Hematopoietic multipotent progenitor cell treated with erythropoietin and hydrocortisone succinate and interleukin-3 and kit ligand, for 17 days (in vitro differentiated cells): Measurements from ENCODE around the gene HSPA1L.
"Not testable (repeated sequence)": the region's sequence is repeated elsewhere in the genome, so short reads cannot be mapped to it uniquely, and the experiment has no call there.

Source experiments
- DNase-seq: peaks from one replicate; pipeline ENCODE4 v3.0.0-alpha.2; 2015; ENCODE audit warnings: low spot score

Gene HSPA1L

DNA sequence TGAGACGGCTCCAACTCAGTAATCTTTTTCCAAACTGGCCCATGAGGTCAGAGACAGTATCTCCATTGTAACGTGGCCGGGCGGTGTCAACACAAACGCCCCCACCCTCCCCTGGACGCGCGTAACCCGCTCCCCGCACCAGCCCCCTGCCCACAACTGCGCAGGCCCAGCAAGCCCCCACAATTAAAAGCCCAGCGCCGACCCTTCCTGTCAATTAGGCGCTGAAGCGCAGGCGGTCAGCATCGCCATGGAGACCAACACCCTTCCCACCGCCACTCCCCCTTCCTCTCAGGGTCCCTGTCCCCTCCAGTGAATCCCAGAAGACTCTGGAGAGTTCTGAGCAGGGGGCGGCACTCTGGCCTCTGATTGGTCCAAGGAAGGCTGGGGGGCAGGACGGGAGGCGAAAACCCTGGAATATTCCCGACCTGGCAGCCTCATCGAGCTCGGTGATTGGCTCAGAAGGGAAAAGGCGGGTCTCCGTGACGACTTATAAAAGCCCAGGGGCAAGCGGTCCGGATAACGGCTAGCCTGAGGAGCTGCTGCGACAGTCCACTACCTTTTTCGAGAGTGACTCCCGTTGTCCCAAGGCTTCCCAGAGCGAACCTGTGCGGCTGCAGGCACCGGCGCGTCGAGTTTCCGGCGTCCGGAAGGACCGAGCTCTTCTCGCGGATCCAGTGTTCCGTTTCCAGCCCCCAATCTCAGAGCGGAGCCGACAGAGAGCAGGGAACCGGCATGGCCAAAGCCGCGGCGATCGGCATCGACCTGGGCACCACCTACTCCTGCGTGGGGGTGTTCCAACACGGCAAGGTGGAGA, at the start of gene HSPA1L, which contains the start of gene HSPA1A:
TSS of gene HSPA1L (minus strand) at position 259 of the 814 bp plus-strand sequence. CDS start 3,311 bp downstream, outside the sequence.
TSS of gene HSPA1A (plus strand) at position 519 of the 814 bp plus-strand sequence. CDS start at position 733, 214 bp downstream.
- peak; percentile 90 for DNase-seq

DNA sequence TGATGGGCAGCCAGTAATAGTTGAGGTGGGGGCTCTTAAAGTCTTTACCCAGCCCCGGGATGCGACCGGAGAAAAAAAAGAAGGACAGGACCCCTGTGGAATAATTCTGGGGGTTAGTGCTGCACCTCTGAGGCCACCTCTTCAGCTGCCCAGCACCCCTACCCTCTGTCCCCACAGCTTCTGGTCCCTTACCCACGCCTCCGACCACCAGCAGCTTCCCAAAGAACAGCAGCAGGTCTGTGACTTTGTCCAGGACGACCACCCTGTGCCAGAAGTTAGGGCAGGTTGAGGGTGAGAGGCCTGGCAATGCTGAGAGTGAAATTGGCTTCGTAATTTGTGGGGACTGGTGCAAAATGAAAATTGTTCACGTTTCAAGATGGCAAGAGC, 49.7 kb upstream of the HSPA1L start:
- DNase-seq: no peak

DNA sequence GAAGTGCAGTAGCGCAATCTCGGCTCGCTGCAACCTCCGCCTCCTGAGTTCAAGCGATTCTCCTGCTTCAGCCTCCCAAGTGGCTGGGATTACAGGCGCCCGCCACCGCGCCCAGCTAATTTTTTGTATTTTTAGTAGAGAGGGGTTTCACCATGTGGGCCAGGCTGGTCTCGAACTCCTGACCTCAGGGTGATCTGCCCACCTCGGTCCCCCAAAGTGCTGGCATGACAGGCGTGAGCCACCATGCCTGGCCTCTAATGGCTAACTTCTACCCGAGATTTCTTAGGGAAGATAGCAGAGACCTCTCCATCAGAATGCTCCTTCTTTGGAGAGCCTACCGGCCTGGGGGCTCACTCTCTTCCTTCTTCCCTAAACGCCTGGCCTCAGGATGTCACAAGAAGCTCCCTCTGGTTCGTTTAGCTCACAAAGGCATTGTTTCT, 49.1 kb upstream of the HSPA1L start:
- DNase-seq: not testable (repeated sequence)

DNA sequence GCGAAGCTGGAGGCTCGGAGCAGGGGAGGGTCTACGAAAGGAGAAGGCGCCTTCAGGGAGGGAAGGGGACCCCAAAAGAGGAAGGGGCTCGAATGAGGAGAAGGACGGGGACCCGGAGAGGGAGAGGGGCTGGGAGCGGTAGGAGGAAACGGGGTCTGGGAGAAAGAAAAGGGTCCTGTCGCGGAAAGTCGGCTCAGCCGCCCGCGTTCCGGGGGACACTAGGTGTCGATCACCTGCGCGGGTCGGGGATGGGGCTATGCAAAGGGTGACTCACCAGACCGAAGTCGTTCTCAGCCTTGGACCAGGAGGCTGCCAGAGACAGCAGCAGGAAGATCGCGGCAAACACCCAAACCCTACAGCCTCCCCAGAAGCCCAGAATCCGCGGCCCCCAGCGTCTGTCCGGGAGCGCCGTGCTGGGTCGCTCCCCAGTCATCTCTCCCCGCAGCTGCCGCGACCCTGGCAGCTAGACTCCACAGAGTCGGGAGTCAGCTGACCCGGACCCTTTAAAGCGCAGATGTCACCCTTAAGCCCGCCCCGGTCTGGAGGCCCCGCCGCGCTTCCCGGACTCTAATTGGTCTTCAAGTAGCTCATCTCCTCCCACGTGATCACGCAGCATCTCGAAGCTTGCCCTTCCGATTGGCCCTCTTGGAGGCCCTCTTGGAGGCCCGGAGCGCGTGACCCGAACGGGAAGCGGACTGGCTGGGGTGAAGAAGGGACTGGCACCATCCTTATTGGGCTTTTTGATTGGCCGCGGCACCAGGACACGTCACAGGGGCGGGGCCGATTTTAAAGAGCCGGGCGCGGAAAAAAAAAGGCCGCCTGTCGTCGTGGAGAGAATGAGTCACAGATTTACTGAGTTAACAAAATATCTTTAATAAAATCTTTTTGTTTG, 47.5 kb upstream of the HSPA1L start, which contains the start of gene NEU1:
TSS of gene NEU1 (minus strand) at position 478 of the 892 bp plus-strand sequence. CDS start at position 433, 45 bp downstream.
- peak; percentile 100 for DNase-seq

DNA sequence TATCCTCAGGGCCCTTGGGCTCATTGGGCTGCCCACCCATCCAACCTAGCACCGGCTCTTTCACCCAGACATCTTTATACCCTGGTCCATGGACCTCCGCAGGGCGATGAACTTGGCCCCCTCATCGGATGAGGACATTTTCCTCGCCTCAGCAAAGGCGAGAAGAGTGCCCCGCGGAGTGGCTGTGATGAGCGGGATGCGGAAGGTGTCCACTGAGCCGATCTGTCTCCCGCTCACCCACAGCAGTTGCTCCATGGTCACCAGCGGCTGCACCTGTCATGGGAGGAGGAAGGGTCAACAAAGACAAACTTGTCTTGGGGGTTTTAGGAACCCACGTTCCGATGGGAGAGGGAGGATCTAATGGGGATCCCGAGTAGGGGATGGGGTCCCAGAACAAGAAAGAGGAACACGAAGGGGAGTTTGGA, 46.8 kb upstream of the HSPA1L start:
- DNase-seq: no peak

DNA sequence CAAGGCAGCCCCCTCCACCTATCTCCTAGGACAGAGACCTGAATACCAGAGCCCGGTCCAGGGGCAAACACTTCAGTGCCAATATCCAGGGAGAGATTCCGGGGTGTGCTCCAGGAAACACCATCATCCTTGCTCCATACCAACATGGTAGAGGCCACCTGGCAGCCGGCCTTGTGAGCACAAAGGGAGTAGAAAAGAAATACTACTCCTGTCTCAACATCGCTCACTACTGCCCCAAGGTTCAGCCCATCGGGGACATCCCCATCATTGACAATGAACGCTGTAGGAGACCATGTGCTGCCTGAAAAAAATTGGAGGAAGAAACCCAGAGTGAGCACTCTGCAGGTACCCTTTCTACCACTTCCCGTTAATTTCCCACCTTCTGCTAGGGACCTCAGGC, 46.1 kb upstream of the HSPA1L start:
- no peak for DNase-seq

DNA sequence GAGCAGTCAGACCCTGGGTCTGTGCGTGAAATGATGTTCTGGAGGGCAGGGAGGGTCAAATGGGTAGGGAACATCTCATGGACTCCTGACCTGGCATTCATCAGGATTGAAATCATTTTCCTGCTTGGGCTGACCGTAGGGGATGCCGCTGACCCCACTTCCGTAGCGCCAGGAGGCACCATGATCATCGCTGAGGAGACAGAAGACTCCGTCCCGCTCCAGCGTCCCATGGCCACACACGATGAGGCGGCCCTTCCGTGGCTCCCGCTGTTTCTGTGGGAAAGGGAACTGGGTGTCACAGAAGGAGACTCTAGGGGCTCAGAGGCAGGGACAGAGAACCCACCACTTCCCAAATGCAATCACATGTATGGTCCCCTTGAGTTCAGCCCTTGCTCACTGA, 45.3 kb upstream of the HSPA1L start:
- DNase-seq: no peak

DNA sequence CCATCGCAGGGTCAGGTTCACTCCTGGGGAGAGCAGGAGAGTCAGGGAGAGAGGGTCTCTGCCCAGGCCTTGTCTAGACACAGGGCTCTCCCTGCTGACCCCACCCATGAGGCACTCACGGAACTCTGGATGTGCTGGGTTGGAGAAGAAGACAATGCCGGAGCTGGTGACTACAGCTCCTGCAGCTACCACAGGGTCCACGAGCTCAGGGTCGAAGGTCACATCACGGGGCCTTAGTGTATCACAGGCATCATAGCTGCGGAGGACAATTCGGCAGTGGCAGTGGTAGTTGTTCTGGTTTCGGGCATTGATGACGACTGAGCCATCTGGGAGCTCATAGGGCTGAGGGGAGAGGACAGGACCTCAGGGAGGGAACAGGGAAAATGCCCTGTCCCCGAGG, 44.8 kb upstream of the HSPA1L start:
- DNase-seq: no peak

DNA sequence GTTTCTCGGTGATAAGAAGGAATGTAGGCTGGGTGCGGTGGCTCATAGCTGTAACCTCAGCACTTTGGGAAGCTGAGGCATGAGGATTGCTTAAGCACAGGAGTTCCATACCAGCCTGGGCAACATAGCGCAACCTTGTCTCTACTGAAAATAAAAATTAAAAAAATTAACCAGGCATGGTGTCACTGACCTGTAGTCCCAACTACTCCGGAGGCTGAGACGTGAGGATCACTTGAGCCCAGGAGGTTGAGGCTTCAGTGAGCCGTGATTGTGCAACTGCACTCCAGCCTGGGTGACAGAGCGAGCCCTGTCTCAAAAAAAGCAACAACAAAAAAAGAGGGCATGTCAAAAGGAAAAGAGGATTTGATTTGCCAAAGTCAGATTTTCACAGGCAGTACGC, 43.6 kb upstream of the HSPA1L start:
- no peak for DNase-seq

DNA sequence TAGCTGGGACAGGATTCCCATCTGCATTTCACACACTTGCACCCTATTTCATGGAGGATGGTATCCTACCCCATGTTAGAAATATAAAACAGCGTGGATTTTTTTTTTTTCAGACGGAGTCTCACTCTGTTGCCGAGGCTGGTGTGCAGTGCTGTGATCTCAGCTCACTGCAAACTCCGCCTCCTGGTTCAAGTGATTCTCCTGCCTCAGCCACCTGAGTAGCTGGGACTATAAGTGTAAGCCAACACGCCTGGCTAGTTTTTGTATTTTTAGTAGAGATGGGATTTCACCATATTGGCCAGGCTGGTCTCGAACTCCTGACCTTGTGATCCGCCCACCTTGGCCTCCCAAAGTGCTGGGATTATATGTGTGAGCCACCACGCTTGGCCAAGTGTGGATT, 42.7 kb upstream of the HSPA1L start:
- DNase-seq: not testable (repeated sequence)

DNA sequence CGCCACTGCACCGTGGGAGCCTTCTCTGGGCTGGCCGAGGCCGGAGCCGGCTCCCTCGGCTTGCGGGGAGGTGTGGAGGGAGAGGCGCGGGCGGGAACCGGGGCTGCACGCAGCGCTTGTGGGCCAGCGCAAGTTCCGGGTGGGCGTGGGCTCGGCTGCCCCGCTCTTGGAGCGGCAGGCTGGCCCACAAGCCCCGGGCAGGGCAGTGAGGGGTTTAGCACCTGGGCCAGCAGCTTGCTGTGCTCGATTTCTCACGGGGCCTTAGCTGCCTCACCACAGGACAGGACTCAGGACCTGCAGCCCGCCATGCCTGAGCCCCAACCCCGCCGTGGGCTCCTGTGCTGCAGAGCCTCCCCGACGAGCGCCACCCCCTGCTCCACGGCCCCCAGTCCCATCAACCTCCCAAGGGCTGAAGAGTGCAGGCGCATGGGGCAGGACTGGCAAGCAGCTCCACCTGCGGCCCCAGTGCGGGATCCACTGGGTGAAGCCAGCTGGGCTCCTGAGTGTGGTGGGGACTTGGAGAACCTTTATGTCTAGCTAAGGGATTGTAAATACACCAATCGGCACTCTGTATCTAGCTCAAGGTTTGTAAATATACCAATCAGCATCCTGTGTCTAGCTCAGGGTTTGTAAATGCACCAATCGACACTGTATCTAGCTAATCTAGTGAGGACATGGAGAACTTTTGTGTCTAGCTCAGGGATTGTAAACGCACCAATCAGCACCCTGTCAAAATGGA, 37.1 kb upstream of the HSPA1L start:
- DNase-seq: not testable (repeated sequence)

DNA sequence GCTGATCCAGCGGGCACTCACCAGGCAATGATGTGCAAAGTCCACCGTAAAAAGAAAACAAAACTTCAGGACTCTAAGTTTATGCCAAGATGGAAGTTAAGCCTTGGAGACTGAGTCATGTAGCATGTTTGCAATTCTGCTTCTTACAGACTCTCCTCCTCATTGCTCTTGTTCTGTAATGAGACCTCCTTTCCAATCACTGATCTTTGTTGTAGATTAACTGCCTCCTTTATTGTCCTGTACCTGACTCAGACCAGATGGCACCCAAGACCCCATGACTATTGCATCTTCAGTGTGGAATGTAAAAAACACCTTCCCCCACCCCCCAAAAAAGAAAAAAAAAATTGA, 36.4 kb upstream of the HSPA1L start:
- no peak for DNase-seq

DNA sequence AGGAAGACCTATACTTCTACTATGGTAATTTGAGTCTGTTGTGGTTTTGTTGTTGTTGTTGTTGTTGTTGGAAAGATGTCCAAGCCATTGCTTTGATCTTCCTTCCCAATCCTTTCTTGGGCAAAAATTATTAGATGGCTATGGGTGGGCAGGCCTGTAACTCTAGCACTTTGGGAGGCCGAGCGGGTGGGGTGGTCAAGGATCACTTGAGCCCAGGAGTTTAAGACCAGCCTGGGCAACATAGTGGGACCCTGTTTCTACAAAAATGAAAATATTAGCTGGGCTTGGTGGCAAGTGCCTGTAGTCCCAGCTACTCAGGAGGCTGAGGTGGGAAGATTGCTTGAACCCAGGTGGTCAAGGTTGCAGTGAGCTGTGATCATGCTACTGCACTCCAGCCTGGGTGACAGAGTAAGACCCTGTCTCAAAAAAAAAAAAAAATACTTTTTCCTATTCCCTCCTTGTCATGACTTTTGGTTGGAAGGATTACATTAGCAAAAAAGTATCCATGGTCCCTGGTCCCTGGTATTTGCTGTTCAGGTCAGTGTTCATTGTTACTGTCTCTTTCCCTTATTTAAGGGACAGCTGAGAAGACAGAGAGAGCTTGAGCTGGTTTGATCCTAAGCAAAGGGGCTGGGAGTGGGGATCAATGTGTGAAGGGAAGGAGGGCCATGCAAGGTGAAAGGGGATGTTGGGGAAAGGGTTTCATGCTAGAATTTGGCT, 35.8 kb upstream of the HSPA1L start:
- no peak for DNase-seq

DNA sequence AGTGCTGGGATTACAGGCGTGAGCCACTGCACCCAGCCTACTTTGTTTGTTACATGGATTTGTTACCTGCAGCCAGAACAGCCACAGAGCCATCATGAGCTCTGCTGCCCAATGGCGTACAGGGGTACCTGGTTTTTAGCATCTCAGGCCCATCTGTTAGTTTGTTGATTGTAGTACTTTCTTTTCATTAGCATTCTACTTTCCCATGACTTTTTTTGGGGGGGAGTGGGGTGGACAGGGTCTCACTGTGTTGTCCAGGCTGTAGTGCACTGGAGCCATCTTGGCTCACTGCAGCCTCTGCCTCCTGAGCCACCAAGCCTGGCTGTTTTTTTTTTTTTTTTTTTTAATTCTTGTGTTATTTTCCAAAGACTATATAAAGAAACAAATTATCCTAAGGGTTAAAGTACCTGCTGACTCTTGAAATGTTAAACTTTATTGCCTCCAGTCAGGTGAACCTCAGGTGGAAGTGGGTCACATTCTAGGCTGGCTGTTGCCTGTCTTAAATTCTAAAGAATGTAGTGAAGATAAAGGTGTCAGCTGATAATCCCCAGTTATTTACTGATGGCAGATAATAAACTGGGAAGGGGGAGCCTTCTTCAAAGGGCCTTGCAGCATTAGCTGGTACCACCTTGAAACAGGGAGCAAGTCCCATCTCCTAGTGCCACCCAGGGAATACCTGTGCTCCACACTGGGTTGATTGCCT, 32.3 kb upstream of the HSPA1L start:
- DNase-seq: no peak

DNA sequence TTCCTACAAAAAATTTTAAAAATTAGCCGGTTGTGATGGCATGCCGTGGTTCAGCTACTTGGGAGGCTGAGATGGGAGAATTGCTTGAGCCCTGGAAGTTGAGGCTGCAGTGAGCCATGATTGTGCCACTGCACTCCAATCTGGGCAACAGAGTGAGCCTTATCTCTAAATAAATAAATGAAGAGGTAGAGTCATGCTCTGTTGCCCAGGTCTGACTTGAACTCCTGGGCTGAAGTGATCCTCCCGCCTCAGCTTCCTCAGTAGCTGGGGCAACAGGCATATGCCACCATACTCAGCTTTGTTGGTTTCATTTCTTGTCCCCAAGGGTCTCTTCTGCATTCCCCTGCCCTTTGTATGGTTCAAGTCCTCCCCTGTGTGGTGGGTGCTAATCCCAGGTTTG, 29.4 kb upstream of the HSPA1L start:
- DNase-seq: no peak

DNA sequence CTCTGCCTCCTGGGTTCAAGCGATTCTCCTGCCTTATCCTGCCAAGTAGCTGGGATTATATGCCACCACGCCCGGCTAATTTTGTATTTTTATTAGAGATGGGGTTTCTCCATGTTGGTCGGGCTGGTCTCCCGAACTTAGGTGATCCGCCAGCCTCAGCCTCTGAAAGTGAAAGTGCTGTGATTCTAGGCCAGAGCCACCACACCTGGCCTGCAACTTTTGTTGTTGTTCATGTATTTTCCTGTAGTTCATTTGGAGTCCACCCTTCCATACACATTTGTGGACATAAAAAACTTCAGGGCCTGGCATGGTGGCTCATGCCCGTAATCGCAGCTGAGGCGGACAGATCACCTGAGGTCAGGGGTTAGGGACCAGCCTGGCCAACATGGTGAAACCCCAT, 27.0 kb upstream of the HSPA1L start:
- DNase-seq: no peak

DNA sequence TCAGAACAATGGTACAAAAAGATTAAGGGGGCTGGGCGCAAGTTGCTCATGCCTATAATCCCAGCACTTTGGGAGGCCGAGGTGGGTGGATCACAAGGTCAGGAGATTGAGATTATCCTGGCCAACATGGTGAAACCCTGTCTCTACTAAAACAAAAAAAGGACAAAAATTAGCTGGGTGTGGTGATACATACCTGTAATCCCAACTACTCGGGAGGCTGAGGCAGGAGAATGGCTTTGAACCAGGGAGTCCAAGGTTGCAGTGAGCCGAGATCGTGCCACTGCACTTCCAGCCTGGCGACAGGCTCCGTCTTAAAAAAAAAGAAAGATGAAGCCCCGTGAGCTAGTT, 24.7 kb upstream of the HSPA1L start:
- not testable (repeated sequence) for DNase-seq

DNA sequence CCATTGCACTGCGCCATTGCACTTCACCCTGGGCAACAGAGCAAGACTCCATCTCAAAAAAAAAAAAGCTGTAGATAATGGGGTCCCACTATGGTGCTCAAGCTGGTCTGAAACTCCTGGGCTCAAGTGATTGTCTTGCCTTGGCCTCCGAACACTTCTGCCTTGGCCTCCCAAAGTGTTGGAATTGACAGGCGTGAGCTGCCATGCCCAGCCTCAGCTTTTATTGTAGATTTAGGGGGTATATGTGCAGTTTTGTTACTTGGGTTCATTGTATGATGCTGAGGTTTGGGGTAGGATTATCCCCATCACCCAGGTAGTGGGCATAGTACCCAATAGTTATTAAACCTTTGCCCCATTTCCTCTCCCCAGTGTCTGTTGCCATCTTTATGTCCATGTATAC, 23.9 kb upstream of the HSPA1L start:
- DNase-seq: no peak

DNA sequence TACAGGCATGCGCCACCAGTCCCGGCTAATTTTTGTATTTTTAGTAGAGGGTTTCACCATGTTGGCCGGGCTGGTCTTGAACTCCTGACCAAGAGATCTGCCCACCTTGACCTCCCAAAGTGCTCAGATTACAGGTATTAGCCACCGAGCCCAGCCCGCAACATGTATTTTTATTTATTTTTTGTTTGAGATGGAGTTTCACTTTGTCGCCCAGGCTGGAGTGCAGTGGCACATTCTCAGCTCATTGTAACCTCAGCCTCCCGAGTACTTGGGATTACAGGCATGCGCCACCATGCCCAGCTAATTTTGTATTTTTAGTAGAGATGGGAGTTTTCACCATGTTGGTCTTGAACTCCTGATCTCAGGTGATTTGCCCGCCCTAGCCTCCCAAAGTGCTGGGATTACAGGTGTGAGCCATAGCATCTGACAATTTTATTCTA, 23.1 kb upstream of the HSPA1L start:
- not testable (repeated sequence) for DNase-seq

DNA sequence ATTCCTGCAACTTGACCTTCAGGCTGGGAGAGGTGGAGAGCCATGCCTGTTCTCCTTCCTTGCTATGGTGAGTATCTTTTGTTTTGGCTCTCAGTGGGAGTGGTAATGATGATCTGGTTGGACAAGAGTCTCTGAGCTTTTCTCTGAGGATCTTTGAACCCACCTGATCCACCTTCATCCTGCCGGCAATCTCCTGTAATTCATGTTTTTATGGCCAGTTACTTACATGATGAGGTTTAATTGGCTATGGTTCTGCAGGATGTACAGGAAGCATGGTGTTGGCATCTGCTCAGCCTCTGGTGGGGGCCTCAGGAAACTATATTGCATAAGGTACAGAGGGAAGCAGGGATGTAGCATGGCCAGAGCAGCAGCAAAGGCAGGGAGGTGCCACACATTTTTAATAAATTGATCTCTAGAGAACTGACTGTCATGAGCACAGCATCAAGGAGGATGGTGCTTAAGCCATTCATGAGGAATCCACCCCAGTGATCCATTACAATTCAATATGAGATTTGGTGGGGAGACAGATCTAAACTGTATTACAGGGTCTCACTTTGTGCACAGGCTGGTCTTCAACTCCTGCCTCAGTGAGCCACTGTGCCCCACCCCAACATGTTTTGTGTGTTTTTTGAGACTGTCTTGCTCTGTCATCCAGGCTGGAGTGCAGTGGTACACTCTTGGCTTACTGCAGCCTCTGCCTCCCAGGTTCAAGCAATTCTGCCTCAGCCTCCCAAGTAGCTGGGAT, 22.5 kb upstream of the HSPA1L start:
- no peak for DNase-seq
